22Rv1 (cell line): ENCODE results near the gene PTK6.

Source experiments
- ZFX ChIP-seq: fragments of 450-650 bp; IDR thresholded peaks from 2 replicates; pipeline ENCODE4 v1.6.1; 2017; ENCODE audit warnings: antibody characterized with exemption, borderline replicate concordance
- TF ChIP-seq, protein P1 (sequence below): fragments of 450-650 bp; IDR thresholded peaks from 2 replicates; pipeline ENCODE4 v1.5.1; 2017; ENCODE audit warnings: mild to moderate bottlenecking

DNA sequence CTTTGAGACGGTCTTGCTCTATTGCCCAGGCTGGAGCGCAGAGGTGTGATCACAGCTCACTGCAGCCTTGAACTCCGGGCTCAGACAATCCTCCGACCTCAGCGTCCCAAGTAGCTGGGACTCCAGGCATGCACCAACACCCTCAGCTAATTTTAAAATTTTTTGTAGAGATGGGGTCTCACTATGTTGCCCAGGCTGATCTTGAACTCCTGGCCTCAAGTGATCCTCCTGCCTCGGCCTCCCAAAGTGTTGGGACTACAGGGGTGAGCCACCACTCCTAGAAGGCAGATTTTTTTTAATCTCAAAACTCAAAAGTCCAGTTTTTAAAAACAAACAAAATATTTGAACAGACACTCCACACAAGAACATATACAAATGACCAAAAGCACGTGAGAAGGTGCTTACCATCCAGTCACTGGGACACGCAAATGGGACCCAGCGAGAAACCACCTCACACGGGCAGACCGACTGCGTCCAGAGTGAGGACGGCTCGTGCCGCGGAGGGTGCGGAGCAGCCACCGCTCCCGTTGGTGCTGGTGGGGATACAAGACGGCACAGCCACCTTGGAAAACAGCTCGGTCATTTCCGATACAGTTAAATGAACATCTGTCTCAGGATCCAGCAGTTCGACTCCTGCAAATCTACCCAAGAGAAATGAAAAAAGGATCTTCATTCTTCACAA is 45.3 kb upstream of the PTK6 start:
- TF ChIP-seq, protein P1, sequence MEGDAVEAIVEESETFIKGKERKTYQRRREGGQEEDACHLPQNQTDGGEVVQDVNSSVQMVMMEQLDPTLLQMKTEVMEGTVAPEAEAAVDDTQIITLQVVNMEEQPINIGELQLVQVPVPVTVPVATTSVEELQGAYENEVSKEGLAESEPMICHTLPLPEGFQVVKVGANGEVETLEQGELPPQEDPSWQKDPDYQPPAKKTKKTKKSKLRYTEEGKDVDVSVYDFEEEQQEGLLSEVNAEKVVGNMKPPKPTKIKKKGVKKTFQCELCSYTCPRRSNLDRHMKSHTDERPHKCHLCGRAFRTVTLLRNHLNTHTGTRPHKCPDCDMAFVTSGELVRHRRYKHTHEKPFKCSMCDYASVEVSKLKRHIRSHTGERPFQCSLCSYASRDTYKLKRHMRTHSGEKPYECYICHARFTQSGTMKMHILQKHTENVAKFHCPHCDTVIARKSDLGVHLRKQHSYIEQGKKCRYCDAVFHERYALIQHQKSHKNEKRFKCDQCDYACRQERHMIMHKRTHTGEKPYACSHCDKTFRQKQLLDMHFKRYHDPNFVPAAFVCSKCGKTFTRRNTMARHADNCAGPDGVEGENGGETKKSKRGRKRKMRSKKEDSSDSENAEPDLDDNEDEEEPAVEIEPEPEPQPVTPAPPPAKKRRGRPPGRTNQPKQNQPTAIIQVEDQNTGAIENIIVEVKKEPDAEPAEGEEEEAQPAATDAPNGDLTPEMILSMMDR, result no peak
- no peak for TF ChIP-seq ZFX
